Measurements from ENCODE around the gene KCP.

- TF ChIP-seq RELA (CRISPR knock-in tag; IDR thresholded peaks at IDR 0.05) (no peak), HDAC2 (CRISPR knock-in tag; IDR thresholded peaks at IDR 0.05) (no peak), TRIM24 (CRISPR knock-in tag; IDR thresholded peaks at IDR 0.05) (no peak), POLR2A (IDR thresholded peaks at IDR 0.05; ENCODE audit: insufficient read depth in 1 of 2, low read depth in 2 of 2, low read length in 2 of 2) (no peak), ELF1 (CRISPR knock-in tag; IDR thresholded peaks at IDR 0.05) (no peak), HCFC1 (IDR thresholded peaks at IDR 0.05; ENCODE audit: low read depth, low read length) (no peak), CHD2 (IDR thresholded peaks at IDR 0.05; ENCODE audit: low read depth, low read length) (no peak)
- TF ChIP-seq, protein P1, sequence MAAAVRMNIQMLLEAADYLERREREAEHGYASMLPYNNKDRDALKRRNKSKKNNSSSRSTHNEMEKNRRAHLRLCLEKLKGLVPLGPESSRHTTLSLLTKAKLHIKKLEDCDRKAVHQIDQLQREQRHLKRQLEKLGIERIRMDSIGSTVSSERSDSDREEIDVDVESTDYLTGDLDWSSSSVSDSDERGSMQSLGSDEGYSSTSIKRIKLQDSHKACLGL (CRISPR knock-in tag; IDR thresholded peaks at IDR 0.05), result no peak
Observed at GRCh38 chr7:128830231-128831177, 80.0 kb downstream of the KCP start, which contains the start of gene FLNC.
